ENCODE results near the gene WDR77.

- TF ChIP-seq EZH2phosphoT487 (IDR thresholded peaks at IDR 0.05; ENCODE audit: insufficient read depth, low read depth) (no peak), EZH2 (IDR thresholded peaks at IDR 0.05; ENCODE audit: insufficient read depth, poor library complexity, severe bottlenecking) (no peak)
Measured at GRCh38 chr1:111450185-111450584, 1.1 kb upstream of the WDR77 start.

Data from GM23248 (cell line).